Effector memory CD4-positive, alpha-beta T cell (primary cell): ENCODE measurements around the gene MIEF1.

Experiments
- DNase-seq, 3 donors: peaks; one replicate each; pipeline ENCODE4 v3.0.0-alpha.2; 2020
- H3K27ac ChIP-seq: 2 replicates; pipeline ENCODE4 v1.7.0; 2013; ENCODE audit warnings: mild to moderate bottlenecking, low read length, moderate library complexity; ENCODE audit not compliant: insufficient read depth, poor library complexity, severe bottlenecking
- H3K27me3 ChIP-seq: replicated peaks from 2 replicates; pipeline ENCODE4 v1.7.0; 2013; ENCODE audit warnings: mild to moderate bottlenecking, low read length; ENCODE audit not compliant: insufficient read depth, control insufficient read depth, poor library complexity, severe bottlenecking
- H3K36me3 ChIP-seq: 2 replicates; pipeline ENCODE4 v1.7.0; 2013; ENCODE audit warnings: mild to moderate bottlenecking, low read length, moderate library complexity; ENCODE audit not compliant: control insufficient read depth, insufficient read depth
- H3K4me1 ChIP-seq: 2 replicates; pipeline ENCODE4 v1.7.0; 2013; ENCODE audit warnings: low read length, mild to moderate bottlenecking; ENCODE audit not compliant: control insufficient read depth, insufficient read depth, poor library complexity, severe bottlenecking
- H3K4me3 ChIP-seq: 2 replicates; pipeline ENCODE4 v1.7.0; 2013; ENCODE audit warnings: low read length, low read depth, mild to moderate bottlenecking; ENCODE audit not compliant: insufficient read depth, poor library complexity, severe bottlenecking
- H3K9me3 ChIP-seq: 2 replicates; pipeline ENCODE4 v1.7.0; 2013; ENCODE audit warnings: mild to moderate bottlenecking, low read length, moderate library complexity; ENCODE audit not compliant: control insufficient read depth

Gene MIEF1

GRCh38 chr22:39478441-39478850, 23.6 kb upstream of the MIEF1 start:
- DNase-seq: no peak

DNA sequence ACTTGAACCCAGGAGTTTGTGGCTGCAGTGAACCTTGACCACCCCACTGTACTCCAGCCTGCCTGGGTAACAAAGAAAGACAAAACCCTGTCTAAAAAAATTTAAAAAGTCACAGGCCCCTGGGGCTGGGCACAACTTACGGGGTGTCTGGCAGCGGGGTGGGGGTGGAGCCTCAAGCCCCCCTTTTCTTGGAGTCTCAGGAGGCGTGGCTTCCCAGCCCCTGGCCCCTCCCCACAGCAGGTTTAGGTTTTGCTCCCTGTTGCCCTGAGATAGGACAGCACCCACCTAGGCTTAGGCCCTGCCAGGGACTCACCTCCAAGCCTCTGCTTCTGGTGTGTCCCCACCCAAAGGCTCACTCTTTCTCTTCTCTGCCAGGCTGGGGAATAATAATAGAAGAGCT, 22.8 kb upstream of the MIEF1 start:
- H3K36me3 ChIP-seq: no peaks in the 10 kb centered on the region
- H3K27me3 ChIP-seq: no peaks in the 10 kb centered on the region
- H3K9me3 ChIP-seq: no peaks in the 10 kb centered on the region
- no peak for DNase-seq
- no peak overlapping the region for H3K4me3 ChIP-seq
- no peak overlapping the region for H3K27ac ChIP-seq
- H3K4me1 ChIP-seq: no peaks in the 10 kb centered on the region

More at GRCh38 chr22:39478441-39478850, 23.6 kb upstream of the MIEF1 start:
- Histone ChIP-seq H3K4me1 (no peaks in the 10 kb centered on the region), H3K9me3 (no peaks in the 10 kb centered on the region), H3K36me3 (no peaks in the 10 kb centered on the region), H3K27me3 (no peaks in the 10 kb centered on the region), H3K27ac (no peak overlapping the region), H3K4me3 (no peak overlapping the region)

- Histone ChIP-seq H3K27me3 (no peaks in the 10 kb centered on the region), H3K27ac (no peak overlapping the region), H3K36me3 (no peaks in the 10 kb centered on the region), H3K4me1 (no peaks in the 10 kb centered on the region), H3K9me3 (no peaks in the 10 kb centered on the region), H3K4me3 (no peak overlapping the region)
- no peak for DNase-seq
These were observed 21.5 kb upstream of the MIEF1 start for GRCh38 chr22:39480557-39480956.

DNA sequence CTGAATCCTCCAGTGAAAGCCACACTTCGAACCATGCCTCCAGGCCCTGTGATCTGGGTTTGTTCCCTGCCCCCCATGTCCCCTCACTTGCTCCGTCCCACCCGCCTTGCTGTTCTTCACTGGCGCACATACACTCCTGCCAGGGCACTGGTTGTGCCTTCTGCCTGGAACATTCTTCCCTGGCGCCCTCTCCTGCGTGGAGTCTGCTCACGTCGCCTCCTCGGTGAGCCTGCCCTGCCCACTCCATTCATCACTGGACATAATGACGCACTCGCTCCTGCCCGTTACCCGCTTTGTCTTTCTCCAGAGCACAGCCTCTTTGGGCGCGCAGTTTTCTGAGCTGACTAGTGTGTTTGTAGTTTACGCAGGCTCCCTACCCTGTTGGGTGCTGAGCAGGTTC, 21.0 kb upstream of the MIEF1 start:
- Histone ChIP-seq H3K9me3 (no peaks in the 10 kb centered on the region), H3K27ac (no peak overlapping the region), H3K36me3 (no peaks in the 10 kb centered on the region), H3K4me1 (no peaks in the 10 kb centered on the region), H3K27me3 (no peaks in the 10 kb centered on the region), H3K4me3 (no peak overlapping the region)
- no peak for DNase-seq

DNA sequence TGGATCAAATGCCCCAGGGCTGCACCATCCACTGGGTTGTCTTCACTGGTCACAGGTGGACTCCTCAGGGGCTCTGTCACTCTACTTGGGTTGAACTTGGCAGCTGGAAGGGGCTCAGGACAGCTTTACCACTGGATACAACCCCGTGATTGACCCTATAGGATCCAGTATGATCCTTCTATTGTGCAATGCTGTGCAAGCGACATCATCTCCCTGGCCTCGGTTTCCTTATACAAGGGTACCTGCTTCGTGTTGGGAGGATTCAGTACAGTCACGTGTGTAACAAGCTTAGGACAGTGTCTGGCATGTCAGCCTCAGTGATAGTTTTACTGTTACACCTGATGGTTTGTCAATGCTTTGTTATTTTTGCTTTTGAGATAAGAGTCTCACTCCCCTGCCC, 20.5 kb upstream of the MIEF1 start:
- DNase-seq: no peak
- Histone ChIP-seq H3K4me1 (no peaks in the 10 kb centered on the region), H3K27ac (no peak overlapping the region), H3K36me3 (no peaks in the 10 kb centered on the region), H3K27me3 (no peaks in the 10 kb centered on the region), H3K4me3 (no peak overlapping the region), H3K9me3 (no peaks in the 10 kb centered on the region)

DNA sequence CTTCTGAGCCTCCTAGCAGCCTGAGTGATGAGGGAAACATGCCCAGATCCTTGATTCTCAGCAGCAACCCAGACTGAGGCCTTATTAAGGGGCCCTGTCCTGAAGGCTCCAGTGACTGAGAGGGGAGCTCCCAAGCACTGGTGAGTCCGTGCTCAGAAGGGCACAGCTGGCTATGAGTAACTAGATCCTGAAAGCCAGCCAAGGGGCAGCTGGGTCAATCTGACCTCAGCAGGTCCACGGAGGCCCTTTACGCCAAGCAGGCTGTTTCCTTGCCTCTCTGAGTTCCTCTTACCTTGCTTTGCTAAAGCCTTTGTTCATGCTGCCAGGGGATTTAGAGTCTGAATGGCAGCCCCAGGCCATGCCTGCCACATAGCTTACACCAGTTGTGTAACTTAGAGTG, 19.3 kb upstream of the MIEF1 start:
- H3K4me1 ChIP-seq: no peaks in the 10 kb centered on the region
- no peak overlapping the region for H3K27ac ChIP-seq
- no peaks in the 10 kb centered on the region for H3K36me3 ChIP-seq
- DNase-seq: no peak
- H3K4me3 ChIP-seq: no peak overlapping the region
- no peaks in the 10 kb centered on the region for H3K9me3 ChIP-seq
- no peaks in the 10 kb centered on the region for H3K27me3 ChIP-seq

- no peaks in the 10 kb centered on the region for H3K4me1 ChIP-seq
- no peak for DNase-seq
- H3K36me3 ChIP-seq: no peaks in the 10 kb centered on the region
- no peak overlapping the region for H3K4me3 ChIP-seq
- H3K27ac ChIP-seq: no peak overlapping the region
- H3K9me3 ChIP-seq: no peaks in the 10 kb centered on the region
- no peaks in the 10 kb centered on the region for H3K27me3 ChIP-seq
These were observed 14.9 kb upstream of the MIEF1 start for GRCh38 chr22:39486951-39487825.

- no peak overlapping the region for H3K27ac ChIP-seq
- H3K9me3 ChIP-seq: no peaks in the 10 kb centered on the region
- H3K4me3 ChIP-seq: no peak overlapping the region
- no peak for DNase-seq
- H3K27me3 ChIP-seq: no peaks in the 10 kb centered on the region
- H3K36me3 ChIP-seq: no peaks in the 10 kb centered on the region
- no peaks in the 10 kb centered on the region for H3K4me1 ChIP-seq
These were observed 14.1 kb upstream of the MIEF1 start for GRCh38 chr22:39487826-39488520.

- Histone ChIP-seq H3K9me3 (no peaks in the 10 kb centered on the region), H3K27ac (no peak overlapping the region), H3K27me3 (no peaks in the 10 kb centered on the region), H3K36me3 (no peaks in the 10 kb centered on the region), H3K4me1 (no peaks in the 10 kb centered on the region), H3K4me3 (no peak overlapping the region)
- DNase-seq: no peak
These were observed 13.5 kb upstream of the MIEF1 start for GRCh38 chr22:39488563-39489083.
